Activated naive CD8-positive, alpha-beta T cell treated with anti-CD3 and anti-CD28 coated beads, Interleukin-2, amount 10 ng/mL, durations not matched to agents 7 days and 5 days (primary cell): Measurements from ENCODE around the gene CETN3. TPM values are rescaled to one million over a fixed set of nuclear protein-coding genes. Genes with fewer than 3 reads are reported as not detected.
"Not testable (repeated sequence)": the region's sequence is repeated elsewhere in the genome, so short reads cannot be mapped to it uniquely, and the experiment has no call there.

Experiments
- ATAC-seq: fragments of 150-1000 bp; cut with Tn5 transposase; one replicate; pipeline ENCODE4 v1.10.0; 2021; ENCODE audit warnings: low read depth, moderate library complexity
- POLR2A ChIA-PET: fragments of 350-600 bp; sonication (Branson Sonifier 250); formaldehyde crosslinking; loops from one replicate; lab custom pipeline; 2021; ENCODE audit warnings: antibody characterized with exemption; lab: Charles Lee
- DNase-seq: peaks from one replicate; pipeline ENCODE4 v3.0.0; 2021
- H3K27ac Mint-ChIP-seq: one replicate; pipeline ENCODE4 v1.8.0; 2022; ENCODE audit warnings: mild to moderate bottlenecking, mixed read lengths
- H3K27me3 Mint-ChIP-seq: one replicate; pipeline ENCODE4 v1.8.0; 2022; ENCODE audit warnings: mild to moderate bottlenecking, moderate library complexity, mixed read lengths
- H3K36me3 Mint-ChIP-seq: one replicate; pipeline ENCODE4 v1.8.0; 2021; ENCODE audit warnings: mild to moderate bottlenecking, mixed read lengths
- H3K4me1 Mint-ChIP-seq: one replicate; pipeline ENCODE4 v1.8.0; 2021; ENCODE audit warnings: mixed read lengths
- H3K4me3 Mint-ChIP-seq: one replicate; pipeline ENCODE4 v1.8.0; 2022; ENCODE audit warnings: mild to moderate bottlenecking, moderate library complexity, mixed read lengths
- H3K9me3 Mint-ChIP-seq: one replicate; pipeline ENCODE4 v1.8.0; 2021; ENCODE audit warnings: mixed read lengths
- total RNA-seq, 2 experiments: library from RNA; stranded (reverse); gene quantifications; one replicate each; pipeline ENCODE4 v1.2.3, GENCODE V29; 2021

CETN3 gene
- total RNA-seq, 2 experiments from 2014 or later: 24.3 to 28.7 TPM

DNA sequence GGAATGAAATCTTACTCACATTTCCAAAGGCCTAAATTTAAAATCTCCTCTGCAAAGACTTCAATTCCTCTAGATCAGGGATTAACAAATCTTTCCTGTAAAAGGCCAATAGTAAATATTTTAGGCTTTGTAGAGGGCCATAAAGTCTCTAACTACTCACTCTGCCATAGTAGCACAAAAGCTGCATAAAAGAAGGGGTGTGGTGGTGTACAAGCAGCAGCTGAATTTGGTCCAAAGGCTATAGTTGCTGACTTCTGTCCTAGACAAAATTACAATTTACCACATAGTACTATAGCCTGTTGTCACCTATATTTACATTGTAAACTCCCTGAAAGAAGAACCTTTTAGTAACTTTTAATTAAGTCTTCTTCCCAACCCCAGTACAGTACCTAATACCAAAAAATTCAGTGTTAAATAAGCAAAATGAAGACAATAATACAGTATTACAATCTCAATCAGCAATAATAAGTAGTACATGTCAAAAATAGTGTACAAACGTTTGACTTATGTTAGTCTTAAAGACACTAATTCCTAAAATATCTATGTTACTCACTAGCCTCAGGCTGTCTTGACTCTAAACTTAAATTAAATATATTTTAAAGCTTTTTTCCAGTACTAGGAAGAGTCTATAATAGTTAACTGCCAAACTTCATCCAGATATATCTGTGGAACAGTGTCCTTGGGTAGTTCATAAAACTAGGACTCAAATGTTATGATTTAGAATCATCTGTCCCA, 6.9 kb downstream of the CETN3 start:
- Mint-ChIP-seq H3K4me1 (peaks cover 16% of the 10 kb centered on the region), H3K27me3 (no peaks in the 10 kb centered on the region), H3K27ac (no peak overlapping the region), H3K36me3 (peaks cover 25% of the 10 kb centered on the region), H3K4me3 (no peak overlapping the region), H3K9me3 (no peaks in the 10 kb centered on the region)
- POLR2A ChIA-PET: no interaction called here
- ATAC-seq (no peak), DNase-seq (no peak)

DNA sequence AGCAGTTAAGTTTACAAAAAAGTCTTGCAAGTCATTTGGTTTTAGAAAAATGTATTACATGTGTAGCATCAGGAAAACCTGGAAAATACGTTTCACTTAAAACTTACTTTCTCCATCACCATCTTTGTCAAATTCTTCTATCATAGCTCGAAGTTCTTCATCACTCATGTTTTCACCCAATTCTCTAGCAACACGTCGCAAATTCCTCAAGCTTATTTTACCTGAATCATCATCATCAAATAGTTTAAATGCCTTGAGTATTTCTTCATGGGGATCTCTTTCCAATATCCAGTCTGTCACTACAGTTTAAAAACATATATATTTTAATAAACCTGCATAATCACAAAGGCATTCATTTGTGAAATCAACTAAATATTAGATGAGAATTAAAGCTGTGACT, 10.3 kb downstream of the CETN3 start:
- no peak for DNase-seq
- Mint-ChIP-seq H3K4me1 (peaks cover 5% of the 10 kb centered on the region), H3K9me3 (no peaks in the 10 kb centered on the region), H3K27me3 (no peaks in the 10 kb centered on the region), H3K36me3 (peaks cover 12% of the 10 kb centered on the region), H3K27ac (no peak overlapping the region), H3K4me3 (no peak overlapping the region)
- POLR2A ChIA-PET: interaction anchor here (1.4 kb wide), 1 partner anchor 10 kb away, joined by 3 read pairs; the partner anchor contains the start of gene CETN3
- no peak for ATAC-seq

DNA sequence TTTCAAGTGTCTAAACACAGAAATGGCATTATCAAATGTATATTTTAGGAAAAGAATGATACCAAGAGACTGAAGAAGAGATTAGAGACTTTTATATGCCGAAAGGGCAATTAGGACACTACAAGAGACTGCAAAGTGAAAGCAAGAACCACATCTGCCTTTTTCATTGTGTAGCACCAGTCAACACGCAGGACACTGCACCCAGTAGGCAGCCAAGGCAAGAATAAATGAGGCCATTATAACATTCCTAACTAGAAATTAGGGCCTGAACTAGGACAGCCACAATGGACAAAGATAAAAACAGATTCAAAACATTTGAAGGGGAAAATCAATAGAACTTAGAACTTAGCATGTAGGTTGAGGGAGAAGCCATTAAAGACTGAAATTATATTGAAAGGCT, 10.8 kb downstream of the CETN3 start:
- DNase-seq: no peak
- POLR2A ChIA-PET: interaction anchor here (1.4 kb wide), 1 partner anchor 11 kb away, joined by 3 read pairs; the partner anchor contains the start of gene CETN3
- Mint-ChIP-seq H3K27me3 (no peaks in the 10 kb centered on the region), H3K36me3 (peaks cover 12% of the 10 kb centered on the region), H3K9me3 (no peaks in the 10 kb centered on the region), H3K27ac (no peak overlapping the region), H3K4me3 (no peak overlapping the region), H3K4me1 (peaks cover 5% of the 10 kb centered on the region)
- ATAC-seq: no peak

DNA sequence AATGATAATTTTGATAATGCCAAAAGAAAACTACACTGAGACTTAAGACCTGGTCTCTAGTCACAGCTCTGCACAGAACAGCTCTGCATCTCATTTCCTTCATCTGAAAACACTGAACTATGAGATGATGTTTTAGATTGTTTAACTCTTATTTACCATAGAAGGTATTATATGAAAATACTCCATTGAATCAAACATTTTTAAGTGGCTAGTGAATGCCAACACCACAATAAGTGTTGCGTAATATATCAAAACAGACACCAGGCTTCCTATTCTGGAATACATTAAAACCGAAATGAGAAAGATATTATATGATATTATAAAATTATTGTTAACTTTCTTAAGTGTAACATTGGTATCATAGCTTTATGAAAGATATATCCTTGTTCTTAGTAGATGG, 14.6 kb downstream of the CETN3 start:
- Mint-ChIP-seq H3K4me3 (no peak overlapping the region), H3K27ac (no peak overlapping the region), H3K9me3 (no peaks in the 10 kb centered on the region), H3K4me1 (peaks cover 7% of the 10 kb centered on the region), H3K36me3 (peaks cover 21% of the 10 kb centered on the region), H3K27me3 (no peaks in the 10 kb centered on the region)
- POLR2A ChIA-PET: no interaction called here
- ATAC-seq (no peak), DNase-seq (no peak)

DNA sequence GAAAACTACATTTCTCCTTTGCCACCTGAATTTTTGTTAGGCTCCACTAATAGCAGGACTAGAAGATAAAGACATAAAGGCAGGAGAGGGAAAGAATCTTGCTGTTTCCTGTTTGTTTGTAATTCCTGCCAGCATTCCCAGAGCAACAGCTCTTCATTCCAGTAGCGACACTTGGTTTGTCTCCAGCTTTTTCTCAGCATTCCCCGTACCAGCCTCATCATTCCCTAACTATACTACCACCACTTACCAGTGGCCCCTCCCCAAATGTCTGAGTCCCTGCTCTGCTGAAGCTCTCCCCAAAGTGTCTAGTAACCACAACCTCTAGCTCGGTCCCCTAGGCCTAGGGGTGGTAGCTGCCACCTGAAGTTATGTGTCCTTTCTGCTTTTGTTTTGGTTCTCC, 18.6 kb downstream of the CETN3 start:
- H3K9me3 Mint-ChIP-seq: no peaks in the 10 kb centered on the region
- DNase-seq (no peak), ATAC-seq (no peak)
- H3K27me3 Mint-ChIP-seq: no peaks in the 10 kb centered on the region
- H3K4me1 Mint-ChIP-seq: peaks cover 2% of the 10 kb centered on the region
- H3K36me3 Mint-ChIP-seq: peaks cover 14% of the 10 kb centered on the region
- no peak overlapping the region for H3K27ac Mint-ChIP-seq
- POLR2A ChIA-PET: no interaction called here
- no peak overlapping the region for H3K4me3 Mint-ChIP-seq

DNA sequence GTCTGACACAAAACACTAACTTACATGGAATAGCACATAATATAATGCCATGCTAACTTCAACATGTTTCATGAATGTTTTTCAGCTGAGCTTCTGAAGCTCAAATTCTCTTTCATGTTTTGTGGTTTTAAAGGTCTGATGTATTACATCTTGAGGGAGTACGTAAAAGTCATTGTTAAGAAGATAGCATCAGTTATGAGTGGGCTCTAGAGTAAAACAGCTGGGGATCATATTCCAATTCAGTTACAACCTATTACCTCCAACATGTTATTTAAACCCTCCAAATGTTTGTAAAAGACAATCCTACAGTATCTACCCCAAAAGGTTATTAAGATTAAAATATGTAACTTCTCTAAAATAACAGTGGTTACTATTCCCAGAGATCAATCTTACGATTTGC, 19.2 kb downstream of the CETN3 start:
- H3K4me3 Mint-ChIP-seq: no peak overlapping the region
- POLR2A ChIA-PET: no interaction called here
- H3K27ac Mint-ChIP-seq: no peak overlapping the region
- H3K36me3 Mint-ChIP-seq: peaks cover 14% of the 10 kb centered on the region
- peaks cover 2% of the 10 kb centered on the region for H3K4me1 Mint-ChIP-seq
- H3K9me3 Mint-ChIP-seq: no peaks in the 10 kb centered on the region
- no peak for ATAC-seq
- no peaks in the 10 kb centered on the region for H3K27me3 Mint-ChIP-seq
- no peak for DNase-seq

DNA sequence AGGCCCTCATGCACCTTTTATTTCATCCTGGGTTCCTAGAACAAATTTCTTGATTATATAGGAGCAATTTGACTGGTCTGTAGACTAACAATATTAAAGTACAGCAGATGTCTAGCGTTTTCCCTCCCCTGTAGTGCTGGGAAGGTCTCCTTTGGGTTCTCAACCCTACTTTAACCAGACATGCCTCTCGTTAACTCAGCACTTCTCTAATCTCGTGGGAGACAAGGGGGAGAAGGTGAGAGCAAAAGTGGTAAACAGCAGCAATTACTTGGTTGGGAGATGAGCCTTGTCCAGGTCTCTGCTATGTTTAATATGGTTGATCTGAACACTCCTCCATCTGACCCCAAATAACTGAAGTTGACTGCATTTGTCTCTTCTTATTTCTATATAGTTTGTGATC, 22.0 kb downstream of the CETN3 start:
- no peak for DNase-seq
- H3K27ac Mint-ChIP-seq: no peak overlapping the region
- no peaks in the 10 kb centered on the region for H3K27me3 Mint-ChIP-seq
- POLR2A ChIA-PET: no interaction called here
- no peaks in the 10 kb centered on the region for H3K9me3 Mint-ChIP-seq
- peaks cover 2% of the 10 kb centered on the region for H3K4me1 Mint-ChIP-seq
- H3K4me3 Mint-ChIP-seq: no peak overlapping the region
- ATAC-seq: no peak
- peaks cover 8% of the 10 kb centered on the region for H3K36me3 Mint-ChIP-seq

DNA sequence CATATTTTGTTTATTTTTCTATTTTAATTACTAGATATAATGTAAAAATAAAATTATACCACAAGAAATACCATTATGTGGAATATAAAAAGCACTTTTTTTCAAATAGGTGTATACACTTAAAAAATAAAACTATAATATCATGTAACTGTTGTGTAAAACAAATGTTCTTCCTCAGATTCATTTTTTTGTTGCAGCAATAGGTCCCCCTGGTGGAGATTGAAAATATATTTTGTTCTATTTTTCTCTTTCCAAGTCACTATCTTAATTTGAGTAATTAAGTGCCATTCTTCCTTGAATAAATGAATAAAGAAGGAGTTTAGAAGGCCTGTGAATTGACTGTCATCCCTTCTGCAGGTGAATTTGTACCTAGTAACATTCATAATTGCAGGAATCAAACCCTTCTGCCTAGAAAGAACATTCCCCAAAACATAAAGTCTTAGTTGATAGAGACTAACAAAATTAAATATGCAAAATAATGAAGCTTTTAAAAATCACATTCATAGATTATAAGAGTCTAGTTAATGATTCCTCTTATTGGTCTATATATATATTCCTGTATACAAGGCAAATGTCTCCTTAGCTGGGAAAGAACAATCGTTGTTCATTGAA, 23.4 kb downstream of the CETN3 start:
- H3K4me3 Mint-ChIP-seq: no peak overlapping the region
- no peaks in the 10 kb centered on the region for H3K27me3 Mint-ChIP-seq
- no peak for ATAC-seq
- peaks cover 2% of the 10 kb centered on the region for H3K4me1 Mint-ChIP-seq
- POLR2A ChIA-PET: no interaction called here
- no peaks in the 10 kb centered on the region for H3K9me3 Mint-ChIP-seq
- H3K36me3 Mint-ChIP-seq: no peaks in the 10 kb centered on the region
- H3K27ac Mint-ChIP-seq: no peak overlapping the region
- DNase-seq: no peak

DNA sequence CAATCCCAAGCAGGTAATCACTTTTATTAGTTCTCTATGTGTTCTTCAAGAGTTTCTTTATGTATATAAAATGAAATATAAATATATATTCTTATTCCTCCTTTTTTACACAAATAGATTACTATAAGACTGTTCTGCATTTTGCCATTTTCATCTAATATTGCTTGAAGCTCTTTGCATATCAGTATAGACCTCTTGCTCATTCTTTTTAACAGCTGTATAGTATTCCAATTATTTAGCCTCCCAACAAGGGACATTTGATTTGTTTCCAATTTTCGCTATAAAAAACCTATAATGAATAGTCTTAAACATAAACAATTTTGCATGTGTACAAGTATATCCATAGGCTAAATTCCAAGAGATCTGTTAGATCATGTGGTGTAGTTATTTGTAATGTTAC, 25.2 kb downstream of the CETN3 start:
- Mint-ChIP-seq H3K27ac (no peak overlapping the region), H3K36me3 (no peaks in the 10 kb centered on the region), H3K4me1 (no peaks in the 10 kb centered on the region), H3K27me3 (no peaks in the 10 kb centered on the region), H3K4me3 (no peak overlapping the region), H3K9me3 (no peaks in the 10 kb centered on the region)
- POLR2A ChIA-PET: no interaction called here
- ATAC-seq: no peak
- no peak for DNase-seq

DNA sequence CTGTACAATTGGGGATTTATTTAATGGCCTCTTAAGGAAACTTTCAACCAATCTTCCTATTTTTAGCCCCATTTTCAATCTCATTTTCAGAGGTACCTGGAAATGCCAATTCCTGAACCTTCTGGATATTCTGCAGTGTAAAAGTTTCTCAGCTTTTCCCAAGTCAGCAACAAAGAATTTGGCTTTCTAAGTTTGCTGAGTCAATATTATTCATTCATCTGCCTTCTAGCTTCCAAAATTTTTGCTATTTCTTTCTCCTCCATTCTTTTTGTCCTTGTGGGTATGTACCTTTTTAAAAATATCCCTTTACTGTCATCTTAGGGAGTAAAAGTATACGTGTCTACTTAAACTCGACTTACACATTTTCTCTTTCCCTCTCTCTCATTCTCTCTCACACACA, 25.7 kb downstream of the CETN3 start:
- Mint-ChIP-seq H3K9me3 (no peaks in the 10 kb centered on the region), H3K4me1 (no peaks in the 10 kb centered on the region), H3K27ac (no peak overlapping the region), H3K4me3 (no peak overlapping the region), H3K36me3 (no peaks in the 10 kb centered on the region), H3K27me3 (no peaks in the 10 kb centered on the region)
- ATAC-seq (no peak), DNase-seq (no peak)
- POLR2A ChIA-PET: no interaction called here

DNA sequence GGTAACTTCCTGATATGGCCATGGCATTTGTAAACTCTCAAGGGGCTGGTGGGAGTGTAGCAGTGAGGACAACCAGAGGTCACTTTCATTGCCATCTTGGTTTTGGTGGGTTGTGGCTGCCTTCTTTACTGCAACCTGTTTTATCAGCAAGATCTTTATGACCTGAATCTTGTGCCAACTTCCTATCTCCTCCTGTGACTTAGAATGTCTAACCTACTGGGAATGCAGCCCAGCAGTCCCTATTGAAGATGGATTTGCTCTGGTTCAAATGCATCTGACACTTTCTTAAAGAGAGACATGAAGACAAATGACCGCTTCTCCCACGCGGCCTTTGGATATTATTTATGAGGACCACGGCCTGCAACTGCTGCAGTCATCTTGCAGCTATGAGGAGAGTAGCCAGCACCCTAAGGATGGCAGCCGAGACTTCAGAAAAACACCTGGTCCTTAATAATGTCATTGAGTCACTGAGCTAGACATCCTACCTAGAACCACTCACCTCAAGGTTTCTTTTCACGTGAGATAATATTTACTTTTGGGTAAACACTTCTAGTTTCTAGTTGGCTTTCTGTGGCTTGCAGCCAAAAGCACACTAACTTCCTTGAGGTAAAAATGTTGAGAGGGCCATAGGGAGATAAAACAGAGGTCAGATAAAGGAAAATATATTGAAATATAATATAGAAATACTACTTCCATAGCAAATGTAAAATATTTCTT, 28.2 kb downstream of the CETN3 start:
- H3K36me3 Mint-ChIP-seq: no peaks in the 10 kb centered on the region
- no peak overlapping the region for H3K27ac Mint-ChIP-seq
- no peaks in the 10 kb centered on the region for H3K4me1 Mint-ChIP-seq
- DNase-seq (no peak), ATAC-seq (no peak)
- H3K27me3 Mint-ChIP-seq: no peaks in the 10 kb centered on the region
- H3K9me3 Mint-ChIP-seq: no peaks in the 10 kb centered on the region
- no peak overlapping the region for H3K4me3 Mint-ChIP-seq
- POLR2A ChIA-PET: no interaction called here

DNA sequence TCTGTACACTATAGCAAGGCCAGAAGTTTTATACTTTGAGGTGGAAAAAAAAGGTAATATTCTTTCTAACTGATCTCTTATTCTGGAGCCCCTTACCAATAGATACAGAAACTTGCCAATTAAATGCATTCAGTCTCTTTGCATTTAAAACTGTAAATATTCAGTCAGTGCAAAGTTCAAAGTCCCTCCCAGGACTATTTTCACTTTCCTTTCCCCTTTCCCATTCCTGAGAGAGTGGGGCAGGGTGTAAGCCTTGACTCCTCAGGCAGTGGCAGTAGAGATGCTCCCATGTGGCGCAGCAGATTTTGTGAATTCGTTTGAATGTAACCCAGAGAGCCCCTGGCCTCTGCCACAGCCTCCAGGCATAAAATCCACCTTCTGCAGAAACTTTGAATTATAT, 29.9 kb downstream of the CETN3 start:
- peaks cover 4% of the 10 kb centered on the region for H3K27me3 Mint-ChIP-seq
- ATAC-seq: no peak
- no peaks in the 10 kb centered on the region for H3K36me3 Mint-ChIP-seq
- no peak overlapping the region for H3K27ac Mint-ChIP-seq
- no peaks in the 10 kb centered on the region for H3K9me3 Mint-ChIP-seq
- H3K4me3 Mint-ChIP-seq: no peak overlapping the region
- no peak for DNase-seq
- H3K4me1 Mint-ChIP-seq: no peaks in the 10 kb centered on the region
- POLR2A ChIA-PET: no interaction called here

DNA sequence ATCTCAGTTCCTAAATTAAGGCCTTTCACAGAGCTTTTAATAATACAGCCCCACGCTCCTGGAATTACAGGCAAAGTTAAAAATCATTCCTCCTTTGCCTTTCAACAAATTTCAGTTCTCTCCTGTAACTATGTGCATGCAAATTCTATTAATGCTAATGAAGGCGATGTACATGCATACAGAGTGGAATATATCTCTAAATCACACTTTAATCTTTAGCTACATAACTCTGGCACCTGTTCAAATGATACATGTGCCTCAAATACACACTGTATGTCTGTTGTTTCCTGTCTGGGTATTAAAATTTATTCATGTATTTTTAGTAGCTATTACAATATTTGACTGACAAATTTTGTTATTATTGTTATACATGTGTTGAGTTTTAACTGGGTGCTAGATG, 30.8 kb downstream of the CETN3 start:
- no peak for DNase-seq
- Mint-ChIP-seq H3K36me3 (no peaks in the 10 kb centered on the region), H3K27ac (no peak overlapping the region), H3K27me3 (peaks cover 10% of the 10 kb centered on the region), H3K4me1 (no peaks in the 10 kb centered on the region), H3K4me3 (no peak overlapping the region), H3K9me3 (no peaks in the 10 kb centered on the region)
- no peak for ATAC-seq
- POLR2A ChIA-PET: no interaction called here

DNA sequence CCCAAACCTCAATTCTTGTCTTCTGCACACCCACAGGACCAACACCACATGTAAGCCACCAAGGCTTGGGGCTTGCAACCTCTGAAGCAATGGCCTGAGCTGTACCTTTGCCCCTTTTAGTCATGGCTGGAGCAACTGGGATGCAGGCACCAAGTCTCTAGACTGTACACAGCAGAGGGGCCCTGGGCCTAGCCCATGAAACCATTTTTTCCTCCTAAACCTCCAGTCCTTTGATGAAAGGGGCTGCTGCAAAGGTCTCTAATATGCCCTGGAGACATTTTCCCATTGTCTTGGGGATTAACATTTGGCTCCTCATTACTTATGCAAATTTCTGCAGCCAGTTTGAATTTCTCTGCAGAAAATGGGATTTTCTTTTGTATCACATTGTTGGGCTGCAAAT, 38.3 kb downstream of the CETN3 start:
- H3K27ac Mint-ChIP-seq, POLR2A ChIA-PET, H3K4me3 Mint-ChIP-seq, H3K9me3 Mint-ChIP-seq, H3K36me3 Mint-ChIP-seq, DNase-seq, ATAC-seq, H3K4me1 Mint-ChIP-seq: not testable (repeated sequence)
- H3K27me3 Mint-ChIP-seq: peaks cover 10% of the 10 kb centered on the region
